K562 (cell line): ENCODE measurements around the gene TRIM65. TPM values are rescaled to one million over a fixed set of nuclear protein-coding genes. Genes with fewer than 3 reads are reported as not detected.
A peak's percentile ranks its signal among the peaks of the same experiment; 100 is the strongest.

ENCODE experiments used
- CBX1 ChIP-seq: sonication (generic); IDR thresholded peaks from 2 replicates; pipeline ENCODE4 v1.6.1; 2016; ENCODE audit warnings: antibody characterized with exemption, low read depth, mild to moderate bottlenecking
- CREBBP ChIP-seq: IDR thresholded peaks from one replicate; pipeline ENCODE4 v1.6.1; 2012; ENCODE audit warnings: low read depth, mild to moderate bottlenecking, control low read depth, inconsistent platforms, low read length
- ELF1 ChIP-seq: fragments of 200-800 bp; sonication (Bioruptor generic); IDR thresholded peaks from 2 replicates; pipeline ENCODE4 v1.6.1; 2016; ENCODE audit warnings: missing genetic modification characterization, missing compliant biosample characterization
- ELF4 ChIP-seq: fragments of 450-650 bp; formaldehyde crosslinking; IDR thresholded peaks from 2 replicates; pipeline ENCODE4 v1.4.0; 2022; ENCODE audit warnings: missing genetic modification characterization
- EWSR1 ChIP-seq: fragments of 450-650 bp; IDR thresholded peaks from 2 replicates; pipeline ENCODE4 v1.6.1; 2018; ENCODE audit warnings: borderline replicate concordance, mild to moderate bottlenecking, low read depth, moderate library complexity; ENCODE audit not compliant: partially characterized antibody
- FOXJ2 ChIP-seq: fragments of 200-800 bp; sonication (Bioruptor generic); IDR thresholded peaks from 2 replicates; pipeline ENCODE4 v1.6.1; 2016; ENCODE audit warnings: missing genetic modification characterization, missing compliant biosample characterization
- FUS ChIP-seq: fragments of 200-400 bp; formaldehyde crosslinking; optimal IDR thresholded peaks from 2 replicates; pipeline ENCODE3; 2017; ENCODE audit warnings: low read depth, low read length
- JUNB ChIP-seq: fragments of 450-650 bp; formaldehyde crosslinking; conservative IDR thresholded peaks from 2 replicates; pipeline ENCODE4 v1.4.0; 2020; ENCODE audit warnings: mild to moderate bottlenecking
- NRF1 ChIP-seq, 2 experiments: fragments of 450-650 bp; IDR thresholded peaks in 1 of 2; conservative IDR thresholded peaks in 1 of 2; 2 replicates each; pipeline ENCODE4 v1.6.1; 2014; ENCODE audit warnings: mild to moderate bottlenecking in 2 of 2
- PRMT5 ChIP-seq: sonication (generic); formaldehyde crosslinking; IDR thresholded peaks from 2 replicates; pipeline ENCODE4 v1.5.0; 2020; ENCODE audit warnings: missing genetic modification reagents
- RBM17 ChIP-seq: fragments of 200-400 bp; formaldehyde crosslinking; IDR thresholded peaks from 2 replicates; pipeline ENCODE4 v1.6.1; 2017; ENCODE audit warnings: low read depth, mild to moderate bottlenecking, low read length, borderline replicate concordance
- RBM22 ChIP-seq: fragments of 200-400 bp; formaldehyde crosslinking; IDR thresholded peaks from 2 replicates; pipeline ENCODE4 v1.6.1; 2018; ENCODE audit warnings: low read length, low read depth; ENCODE audit not compliant: poor library complexity, severe bottlenecking
- SREBF2 ChIP-seq: sonication (generic); formaldehyde crosslinking; IDR thresholded peaks from 2 replicates; pipeline ENCODE4 v1.4.0; 2020; ENCODE audit warnings: mild to moderate bottlenecking, missing genetic modification reagents
- TAF7 ChIP-seq: fragments of 450-650 bp; IDR thresholded peaks from 2 replicates; pipeline ENCODE4 v1.6.1; 2016; ENCODE audit warnings: missing genetic modification characterization, missing compliant biosample characterization
- TAL1 ChIP-seq: fragments of 450-650 bp; IDR thresholded peaks from 2 replicates; pipeline ENCODE4 v1.6.1; 2016; ENCODE audit warnings: mild to moderate bottlenecking
- TRIM24 ChIP-seq, 2 experiments: fragments of 450-650 bp; IDR thresholded peaks; 2 replicates each; pipeline ENCODE4 v1.6.1; 2016
- YBX1 ChIP-seq: fragments of 450-650 bp; IDR thresholded peaks from 2 replicates; pipeline ENCODE4 v1.7.1; 2016; ENCODE audit warnings: mild to moderate bottlenecking
- ZNF41 ChIP-seq: fragments of 250-450 bp; sonication (Bioruptor Pico); conservative IDR thresholded peaks from 2 replicates; pipeline ENCODE4 v1.4.0; 2020; ENCODE audit warnings: mild to moderate bottlenecking
- ZNF830 ChIP-seq: fragments of 250-450 bp; sonication (Bioruptor Pico); IDR thresholded peaks from 2 replicates; pipeline ENCODE4 v1.5.0; 2021; ENCODE audit warnings: mild to moderate bottlenecking
- polyA plus RNA-seq, 8 experiments: library from polyadenylated mRNA; depleted of rRNA in 4 of 8; stranded (reverse) in 5 of 8; unstranded in 3 of 8; fragments of >200 nt; fragmentation: Nextera tagmentation in 2 of 8; fragmentation: Illumina TruSeq in 1 of 8; extraction: Ambion mirVana in 2 of 8; extraction: Trizol in 1 of 8; gene quantifications; 2 replicates each; pipeline versions ENCODE4 v1.2.1 to v1.2.3, GENCODE V29; 2011 to 2014; ENCODE audit warnings: inconsistent platforms in 1 of 8, missing spikeins in 1 of 8
- total RNA-seq, 7 experiments: library from RNA; depleted of rRNA in 6 of 7; stranded (reverse); fragments of >200 nt in 6 of 7; fragmentation: Illumina TruSeq in 2 of 7; extraction: Trizol in 2 of 7; gene quantifications; 2 replicates each; pipeline versions ENCODE4 v1.2.1 to v1.2.3, GENCODE V29; 2011 to 2021; ENCODE audit warnings: low replicate concordance in 1 of 7
- TF ChIP-seq, protein P1 (sequence below): fragments of 450-650 bp; IDR thresholded peaks from 2 replicates; pipeline ENCODE4 v1.6.1; 2018; ENCODE audit not compliant: partially characterized antibody
- TF ChIP-seq, protein P2 (sequence below): sonication (generic); formaldehyde crosslinking; IDR thresholded peaks from 2 replicates; pipeline ENCODE4 v1.8.1; 2023; ENCODE audit warnings: mild to moderate bottlenecking, missing genetic modification reagents
- TF ChIP-seq, protein P3 (sequence below): sonication (generic); formaldehyde crosslinking; IDR thresholded peaks from 2 replicates; pipeline ENCODE4 v1.8.0; 2022; ENCODE audit warnings: missing genetic modification reagents, mild to moderate bottlenecking, moderate library complexity, borderline replicate concordance
- TF ChIP-seq, protein P4 (sequence below): sonication (generic); formaldehyde crosslinking; IDR thresholded peaks from 2 replicates; pipeline ENCODE4 v1.8.0; 2022; ENCODE audit warnings: mild to moderate bottlenecking, missing genetic modification reagents

The TRIM65 gene
- total and polyA plus RNA-seq, 9 of the 15 experiments (the other 6 are each of a cell fraction or from before 2014, with no cell fraction given) = 2.8 to 45.7 (median 22.9) TPM

DNA sequence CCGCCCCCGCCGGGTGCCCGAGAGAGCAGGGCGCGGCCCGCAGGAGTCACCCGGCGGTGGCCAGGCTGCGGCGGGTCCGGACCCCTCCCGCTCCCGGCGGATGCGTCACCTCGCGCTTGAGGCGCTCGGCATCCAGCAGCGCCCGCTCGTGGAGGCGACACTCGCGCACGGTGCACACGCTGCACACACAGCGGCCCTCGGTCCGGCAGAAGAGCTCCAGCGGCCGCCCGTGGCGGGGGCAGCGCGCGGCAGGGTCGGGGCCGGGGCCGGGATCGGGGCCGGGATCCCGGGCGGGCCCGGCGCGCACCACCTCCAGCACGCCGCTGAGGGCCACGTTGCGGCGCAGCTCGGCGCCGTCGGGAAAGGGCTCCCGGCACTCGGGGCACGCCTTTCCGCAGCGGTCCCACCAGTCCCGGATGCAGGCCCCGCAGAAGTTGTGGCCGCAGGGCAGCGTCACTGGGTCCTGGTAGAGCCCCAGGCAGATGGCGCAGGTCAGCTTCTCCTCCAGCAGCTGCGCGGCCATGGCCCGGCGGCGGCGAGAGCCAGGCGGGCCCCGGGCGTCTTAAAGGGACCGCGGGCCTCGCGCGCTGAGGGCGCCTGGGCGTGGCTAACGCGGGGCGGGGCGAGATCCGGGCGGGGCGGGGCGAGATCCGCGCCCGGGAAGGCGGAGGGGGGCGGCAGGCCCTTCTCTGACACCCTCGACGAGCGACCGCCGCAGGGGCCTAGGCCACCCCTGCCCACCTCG, at the start of gene TRIM65 (continued):
- TF ChIP-seq, protein P1, sequence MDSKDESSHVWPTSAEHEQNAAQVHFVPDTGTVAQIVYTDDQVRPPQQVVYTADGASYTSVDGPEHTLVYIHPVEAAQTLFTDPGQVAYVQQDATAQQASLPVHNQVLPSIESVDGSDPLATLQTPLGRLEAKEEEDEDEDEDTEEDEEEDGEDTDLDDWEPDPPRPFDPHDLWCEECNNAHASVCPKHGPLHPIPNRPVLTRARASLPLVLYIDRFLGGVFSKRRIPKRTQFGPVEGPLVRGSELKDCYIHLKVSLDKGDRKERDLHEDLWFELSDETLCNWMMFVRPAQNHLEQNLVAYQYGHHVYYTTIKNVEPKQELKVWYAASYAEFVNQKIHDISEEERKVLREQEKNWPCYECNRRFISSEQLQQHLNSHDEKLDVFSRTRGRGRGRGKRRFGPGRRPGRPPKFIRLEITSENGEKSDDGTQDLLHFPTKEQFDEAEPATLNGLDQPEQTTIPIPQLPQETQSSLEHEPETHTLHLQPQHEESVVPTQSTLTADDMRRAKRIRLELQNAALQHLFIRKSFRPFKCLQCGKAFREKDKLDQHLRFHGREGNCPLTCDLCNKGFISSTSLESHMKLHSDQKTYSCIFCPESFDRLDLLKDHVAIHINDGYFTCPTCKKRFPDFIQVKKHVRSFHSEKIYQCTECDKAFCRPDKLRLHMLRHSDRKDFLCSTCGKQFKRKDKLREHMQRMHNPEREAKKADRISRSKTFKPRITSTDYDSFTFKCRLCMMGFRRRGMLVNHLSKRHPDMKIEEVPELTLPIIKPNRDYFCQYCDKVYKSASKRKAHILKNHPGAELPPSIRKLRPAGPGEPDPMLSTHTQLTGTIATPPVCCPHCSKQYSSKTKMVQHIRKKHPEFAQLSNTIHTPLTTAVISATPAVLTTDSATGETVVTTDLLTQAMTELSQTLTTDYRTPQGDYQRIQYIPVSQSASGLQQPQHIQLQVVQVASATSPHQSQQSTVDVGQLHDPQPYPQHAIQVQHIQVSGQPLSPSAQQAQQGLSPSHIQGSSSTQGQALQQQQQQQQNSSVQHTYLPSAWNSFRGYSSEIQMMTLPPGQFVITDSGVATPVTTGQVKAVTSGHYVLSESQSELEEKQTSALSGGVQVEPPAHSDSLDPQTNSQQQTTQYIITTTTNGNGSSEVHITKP = no peak
- TF ChIP-seq RBM17 (no peak), FOXJ2 (tag) (no peak), ELF4 (no peak), YBX1 (no peak), CBX1 (peak; percentile 10; the same call in 1 of the 2 replicates), NRF1 (conservative IDR thresholded peaks at IDR 0.05 in 1 of 2, IDR thresholded peaks at IDR 0.05 in 1 of 2) (peak; percentile 63 to 69), TRIM24 (IDR thresholded peaks at IDR 0.05) (no peak), EWSR1 (no peak), ELF1 (tag) (no peak), CREBBP (no peak), TAL1 (no peak), TAF7 (tag) (no peak), ZNF830 (no peak), PRMT5 (no peak), JUNB (CRISPR knock-in tag) (no peak), ZNF41 (CRISPR knock-in tag) (no peak), FUS (peak; percentile 4), RBM22 (peak; percentile 68), SREBF2 (CRISPR knock-in tag) (no peak)
- TF ChIP-seq, protein P2, sequence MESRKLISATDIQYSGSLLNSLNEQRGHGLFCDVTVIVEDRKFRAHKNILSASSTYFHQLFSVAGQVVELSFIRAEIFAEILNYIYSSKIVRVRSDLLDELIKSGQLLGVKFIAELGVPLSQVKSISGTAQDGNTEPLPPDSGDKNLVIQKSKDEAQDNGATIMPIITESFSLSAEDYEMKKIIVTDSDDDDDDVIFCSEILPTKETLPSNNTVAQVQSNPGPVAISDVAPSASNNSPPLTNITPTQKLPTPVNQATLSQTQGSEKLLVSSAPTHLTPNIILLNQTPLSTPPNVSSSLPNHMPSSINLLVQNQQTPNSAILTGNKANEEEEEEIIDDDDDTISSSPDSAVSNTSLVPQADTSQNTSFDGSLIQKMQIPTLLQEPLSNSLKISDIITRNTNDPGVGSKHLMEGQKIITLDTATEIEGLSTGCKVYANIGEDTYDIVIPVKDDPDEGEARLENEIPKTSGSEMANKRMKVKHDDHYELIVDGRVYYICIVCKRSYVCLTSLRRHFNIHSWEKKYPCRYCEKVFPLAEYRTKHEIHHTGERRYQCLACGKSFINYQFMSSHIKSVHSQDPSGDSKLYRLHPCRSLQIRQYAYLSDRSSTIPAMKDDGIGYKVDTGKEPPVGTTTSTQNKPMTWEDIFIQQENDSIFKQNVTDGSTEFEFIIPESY (CRISPR knock-in tag) = no peak
- TF ChIP-seq, protein P3, sequence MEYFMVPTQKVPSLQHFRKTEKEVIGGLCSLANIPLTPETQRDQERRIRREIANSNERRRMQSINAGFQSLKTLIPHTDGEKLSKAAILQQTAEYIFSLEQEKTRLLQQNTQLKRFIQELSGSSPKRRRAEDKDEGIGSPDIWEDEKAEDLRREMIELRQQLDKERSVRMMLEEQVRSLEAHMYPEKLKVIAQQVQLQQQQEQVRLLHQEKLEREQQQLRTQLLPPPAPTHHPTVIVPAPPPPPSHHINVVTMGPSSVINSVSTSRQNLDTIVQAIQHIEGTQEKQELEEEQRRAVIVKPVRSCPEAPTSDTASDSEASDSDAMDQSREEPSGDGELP = peak; percentile 66
- TF ChIP-seq, protein P4, sequence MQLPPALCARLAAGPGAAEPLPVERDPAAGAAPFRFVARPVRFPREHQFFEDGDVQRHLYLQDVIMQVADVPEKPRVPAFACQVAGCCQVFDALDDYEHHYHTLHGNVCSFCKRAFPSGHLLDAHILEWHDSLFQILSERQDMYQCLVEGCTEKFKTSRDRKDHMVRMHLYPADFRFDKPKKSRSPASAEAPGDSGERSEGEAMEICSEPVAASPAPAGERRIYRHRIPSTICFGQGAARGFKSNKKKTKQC (CRISPR knock-in tag) = peak; percentile 66; the same call in 1 of the 2 replicates
